ENCODE results near the gene RAB43. TPM values are rescaled to one million over a fixed set of nuclear protein-coding genes. Genes with fewer than 3 reads are reported as not detected.
A peak's percentile ranks its signal among the peaks of the same experiment; 100 is the strongest.

The RAB43 gene
- total RNA-seq, 1 donor from 2014 or later = 11.4 TPM

GRCh38 chr3:129085165-129085715, 36.4 kb downstream of the RAB43 start:
- H3K4me1 Mint-ChIP-seq = no peaks in the 10 kb centered on the region
- peak overlapping the region; percentile 31 for H3K4me3 Mint-ChIP-seq
- no peaks in the 10 kb centered on the region for H3K36me3 Mint-ChIP-seq (ENCODE audit: low read depth)
- H3K27ac Mint-ChIP-seq (ENCODE audit: unreplicated experiment) = peak overlapping the region; percentile 84
- H3K9me3 Mint-ChIP-seq = no peaks in the 10 kb centered on the region
- no peaks in the 10 kb centered on the region for H3K27me3 Mint-ChIP-seq (ENCODE audit: low read depth)
- no peak for TF ChIP-seq CTCF (conservative IDR thresholded peaks at IDR 0.05)
- DNase-seq (ENCODE audit: low read depth, low spot score) = no peak

GRCh38 chr3:129084501-129084900, 37.1 kb downstream of the RAB43 start:
- no peaks in the 10 kb centered on the region for H3K36me3 Mint-ChIP-seq (ENCODE audit: low read depth)
- no peak overlapping the region for H3K27ac Mint-ChIP-seq (ENCODE audit: unreplicated experiment)
- no peaks in the 10 kb centered on the region for H3K9me3 Mint-ChIP-seq
- H3K27me3 Mint-ChIP-seq (ENCODE audit: low read depth) = no peaks in the 10 kb centered on the region
- H3K4me1 Mint-ChIP-seq = no peaks in the 10 kb centered on the region
- no peak for TF ChIP-seq CTCF (conservative IDR thresholded peaks at IDR 0.05)
- DNase-seq (ENCODE audit: low read depth, low spot score) = no peak
- no peak overlapping the region for H3K4me3 Mint-ChIP-seq

- Mint-ChIP-seq H3K9me3 (no peaks in the 10 kb centered on the region), H3K36me3 (ENCODE audit: low read depth) (no peaks in the 10 kb centered on the region), H3K4me1 (no peaks in the 10 kb centered on the region), H3K27ac (ENCODE audit: unreplicated experiment) (no peak overlapping the region), H3K27me3 (ENCODE audit: low read depth) (no peaks in the 10 kb centered on the region), H3K4me3 (no peak overlapping the region)
- TF ChIP-seq CTCF (conservative IDR thresholded peaks at IDR 0.05) = no peak
- DNase-seq (ENCODE audit: low read depth, low spot score) = no peak
Observed at GRCh38 chr3:129082026-129082425, 39.6 kb downstream of the RAB43 start.

GRCh38 chr3:129081503-129081902, 40.1 kb downstream of the RAB43 start:
- H3K36me3 Mint-ChIP-seq (ENCODE audit: low read depth) = no peaks in the 10 kb centered on the region
- peak overlapping the region; percentile 35 for H3K27ac Mint-ChIP-seq (ENCODE audit: unreplicated experiment)
- H3K4me1 Mint-ChIP-seq = no peaks in the 10 kb centered on the region
- no peak for DNase-seq (ENCODE audit: low read depth, low spot score)
- no peaks in the 10 kb centered on the region for H3K9me3 Mint-ChIP-seq
- no peaks in the 10 kb centered on the region for H3K27me3 Mint-ChIP-seq (ENCODE audit: low read depth)
- H3K4me3 Mint-ChIP-seq = no peak overlapping the region
- TF ChIP-seq CTCF (conservative IDR thresholded peaks at IDR 0.05) = no peak

- H3K27me3 Mint-ChIP-seq (ENCODE audit: low read depth) = no peaks in the 10 kb centered on the region
- H3K36me3 Mint-ChIP-seq (ENCODE audit: low read depth) = no peaks in the 10 kb centered on the region
- DNase-seq (ENCODE audit: low read depth, low spot score) = no peak
- TF ChIP-seq CTCF (conservative IDR thresholded peaks at IDR 0.05) = no peak
- H3K9me3 Mint-ChIP-seq = no peaks in the 10 kb centered on the region
- no peak overlapping the region for H3K27ac Mint-ChIP-seq (ENCODE audit: unreplicated experiment)
- no peak overlapping the region for H3K4me3 Mint-ChIP-seq
- no peaks in the 10 kb centered on the region for H3K4me1 Mint-ChIP-seq
Observed at GRCh38 chr3:129078510-129078909, 43.1 kb downstream of the RAB43 start.

All from neural crest cell (in vitro differentiated cells).